GM18873 (cell line): Measurements from ENCODE around the gene SYNDIG1L.
"Not testable (repeated sequence)": the region's sequence is repeated elsewhere in the genome, so short reads cannot be mapped to it uniquely, and the experiment has no call there.

Experiments used
- ATAC-seq: cut with Tn5 transposase; IDR thresholded peaks from one replicate; pipeline ENCODE4 v1.9.1; 2021; ENCODE audit warnings: mild to moderate bottlenecking, moderate library complexity, moderate number of reproducible peaks; ENCODE audit not compliant: unreplicated experiment, low FRiP score

SYNDIG1L gene

GRCh38 chr14:74426202-74426582 is at the start of gene SYNDIG1L:
Gene SYNDIG1L (minus strand): TSS chr14:74426210. CDS start chr14:74409744, 16,466 bp downstream.
- ATAC-seq, result no peak

DNA sequence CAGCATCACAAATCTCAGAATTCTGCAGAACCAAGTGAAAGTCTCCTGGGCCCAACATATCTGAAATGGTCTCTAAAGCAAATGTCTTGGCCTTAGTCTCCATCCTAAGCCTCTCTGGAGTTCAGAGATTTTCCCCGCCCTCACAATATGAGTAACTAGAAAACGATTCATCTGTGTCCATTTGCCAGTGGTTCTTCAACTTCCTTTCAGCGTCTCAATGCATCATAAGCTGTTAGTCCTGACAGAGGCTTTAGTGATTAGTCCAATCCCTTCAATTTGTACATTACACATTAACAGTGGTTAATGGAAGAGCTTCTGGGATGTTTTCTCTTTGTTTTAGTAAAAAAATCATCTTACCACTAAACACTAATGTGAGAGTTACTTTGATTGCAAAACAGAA is 49.7 kb upstream of the SYNDIG1L start:
- ATAC-seq, result no peak

DNA sequence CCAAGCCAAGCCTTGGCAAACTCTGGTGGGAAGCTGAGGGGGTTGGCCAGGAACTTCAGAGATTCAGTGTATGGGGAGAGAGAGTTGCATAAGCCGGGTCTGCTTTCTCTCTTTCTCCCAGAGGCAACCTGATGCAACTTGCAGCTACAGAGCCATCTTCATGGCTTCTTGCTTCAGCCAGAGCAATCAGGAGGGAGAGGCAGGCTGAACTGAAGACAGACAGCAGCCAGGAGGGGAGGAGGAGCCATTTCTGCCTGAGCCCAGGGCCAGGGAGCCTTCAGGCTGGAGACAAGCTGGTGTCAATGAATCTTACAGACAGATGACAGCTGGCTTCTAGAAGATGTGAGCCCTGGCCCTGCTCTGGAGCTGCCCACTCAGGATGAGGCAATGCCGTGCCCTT is 48.4 kb upstream of the SYNDIG1L start:
- no peak for ATAC-seq

- ATAC-seq, result no peak
Measured at GRCh38 chr14:74472601-74473000, 46.6 kb upstream of the SYNDIG1L start.

- no peak for ATAC-seq
Measured at GRCh38 chr14:74469548-74470518, 43.8 kb upstream of the SYNDIG1L start.

DNA sequence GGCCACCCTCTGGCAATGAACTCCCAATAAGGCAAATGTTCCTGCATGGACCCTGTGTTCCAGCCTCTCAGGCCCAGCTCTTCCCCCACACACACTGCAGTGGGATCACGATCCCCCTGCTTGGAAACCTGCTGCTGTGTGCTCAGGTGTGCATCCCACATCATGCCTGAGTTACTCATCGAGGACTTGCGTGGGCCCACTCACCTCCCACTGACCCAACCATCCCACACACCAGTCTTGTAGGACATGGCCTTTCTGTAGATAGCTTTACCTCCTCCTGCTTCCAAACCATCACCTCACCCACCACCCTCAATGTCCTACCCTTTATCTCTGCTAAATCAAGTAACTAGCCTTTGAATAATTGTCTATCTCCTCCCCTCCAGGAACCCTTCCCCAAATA is 42.5 kb upstream of the SYNDIG1L start:
- ATAC-seq, result no peak

DNA sequence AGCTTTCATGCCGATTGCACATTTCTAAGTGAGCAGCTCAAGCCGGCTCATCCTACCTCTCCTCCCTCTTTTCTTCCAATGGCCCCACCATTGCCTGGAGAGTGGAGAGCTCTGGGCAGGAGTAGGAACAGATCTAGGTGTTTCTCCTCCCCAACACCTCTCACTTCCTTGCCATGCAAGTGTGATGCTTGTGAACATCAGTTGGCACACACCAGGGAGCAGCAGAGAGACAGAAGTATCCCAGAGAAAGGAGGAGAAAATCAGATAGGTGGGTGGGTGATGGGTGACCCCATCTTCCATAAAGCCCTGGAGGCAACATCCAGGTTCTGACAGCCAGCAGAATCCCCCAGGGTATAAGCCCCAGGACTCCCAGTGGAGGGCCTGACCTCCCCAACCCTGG is 39.3 kb upstream of the SYNDIG1L start:
- ATAC-seq, result no peak

- ATAC-seq, result no peak
Measured at GRCh38 chr14:74464785-74465184, 38.8 kb upstream of the SYNDIG1L start.

GRCh38 chr14:74463697-74464096 is 37.7 kb upstream of the SYNDIG1L start:
- ATAC-seq, result no peak

DNA sequence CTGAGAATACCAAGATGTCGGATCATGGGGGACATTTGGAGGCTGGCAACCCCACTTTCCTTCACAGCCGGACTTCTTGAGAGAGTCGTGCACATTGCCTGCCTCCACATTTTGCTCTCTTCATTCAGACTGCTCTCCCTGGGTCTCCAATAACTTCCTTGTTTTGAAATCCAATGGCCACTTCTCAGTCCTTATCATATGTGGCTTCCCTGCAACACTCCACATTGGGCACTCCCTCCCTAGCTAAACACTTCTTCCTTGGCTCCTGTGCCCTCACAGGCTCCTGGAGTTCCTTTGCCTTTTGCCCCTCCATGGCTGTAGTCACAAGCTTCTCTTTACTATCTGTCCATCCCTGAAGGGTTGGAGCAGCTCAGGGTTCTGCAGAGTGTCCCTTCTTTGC is 37.0 kb upstream of the SYNDIG1L start:
- no peak for ATAC-seq

- ATAC-seq, result no peak
Measured at GRCh38 chr14:74459976-74460375, 34.0 kb upstream of the SYNDIG1L start.

DNA sequence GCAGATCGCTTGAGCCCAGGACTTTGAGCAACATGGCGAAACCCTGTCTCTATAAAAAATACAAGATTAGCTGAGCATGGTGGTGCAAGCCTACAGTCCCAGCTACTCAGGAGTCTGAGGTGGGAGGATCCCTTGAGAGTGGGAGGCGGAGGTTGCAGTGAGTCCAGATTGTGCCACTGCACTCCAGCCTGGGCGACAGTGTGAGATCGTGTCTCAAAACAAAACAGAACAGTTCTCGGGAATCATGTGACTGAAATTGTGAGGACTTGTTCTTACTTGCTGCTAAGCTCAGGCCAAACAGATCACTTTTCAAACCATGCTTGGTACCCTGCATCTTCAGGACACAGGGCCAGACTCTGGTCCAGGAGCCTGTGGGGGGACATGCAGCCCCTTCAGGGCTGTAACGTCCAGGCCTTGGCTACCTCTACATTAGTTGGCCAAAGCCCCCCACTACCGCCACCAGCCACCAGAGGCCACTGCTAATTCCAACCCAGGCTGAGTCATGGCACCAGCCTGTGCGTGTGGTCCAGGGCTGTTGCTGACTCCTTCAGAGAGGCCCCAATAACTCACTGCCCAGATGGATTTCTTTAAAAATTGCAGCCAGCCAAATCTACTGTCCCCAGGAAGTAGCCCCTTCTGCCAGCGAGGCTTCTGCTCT is 33.4 kb upstream of the SYNDIG1L start:
- no peak for ATAC-seq

DNA sequence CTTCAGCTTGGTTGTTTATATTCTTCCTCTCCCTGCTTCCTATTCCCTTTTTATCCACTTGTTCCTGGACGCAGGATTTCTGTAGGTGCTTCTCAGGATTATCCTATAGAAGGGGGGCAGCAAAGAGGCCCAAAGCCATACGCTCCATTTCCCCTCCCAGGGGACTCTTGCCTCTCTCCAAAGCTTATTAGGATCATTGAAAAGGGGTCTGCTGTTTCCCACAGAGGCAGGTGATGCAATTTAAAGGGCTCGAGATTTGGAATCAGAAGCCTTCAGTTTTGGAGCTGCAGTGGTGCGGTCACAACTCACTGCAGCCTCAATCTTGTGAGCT is 31.5 kb upstream of the SYNDIG1L start:
- ATAC-seq, result no peak

DNA sequence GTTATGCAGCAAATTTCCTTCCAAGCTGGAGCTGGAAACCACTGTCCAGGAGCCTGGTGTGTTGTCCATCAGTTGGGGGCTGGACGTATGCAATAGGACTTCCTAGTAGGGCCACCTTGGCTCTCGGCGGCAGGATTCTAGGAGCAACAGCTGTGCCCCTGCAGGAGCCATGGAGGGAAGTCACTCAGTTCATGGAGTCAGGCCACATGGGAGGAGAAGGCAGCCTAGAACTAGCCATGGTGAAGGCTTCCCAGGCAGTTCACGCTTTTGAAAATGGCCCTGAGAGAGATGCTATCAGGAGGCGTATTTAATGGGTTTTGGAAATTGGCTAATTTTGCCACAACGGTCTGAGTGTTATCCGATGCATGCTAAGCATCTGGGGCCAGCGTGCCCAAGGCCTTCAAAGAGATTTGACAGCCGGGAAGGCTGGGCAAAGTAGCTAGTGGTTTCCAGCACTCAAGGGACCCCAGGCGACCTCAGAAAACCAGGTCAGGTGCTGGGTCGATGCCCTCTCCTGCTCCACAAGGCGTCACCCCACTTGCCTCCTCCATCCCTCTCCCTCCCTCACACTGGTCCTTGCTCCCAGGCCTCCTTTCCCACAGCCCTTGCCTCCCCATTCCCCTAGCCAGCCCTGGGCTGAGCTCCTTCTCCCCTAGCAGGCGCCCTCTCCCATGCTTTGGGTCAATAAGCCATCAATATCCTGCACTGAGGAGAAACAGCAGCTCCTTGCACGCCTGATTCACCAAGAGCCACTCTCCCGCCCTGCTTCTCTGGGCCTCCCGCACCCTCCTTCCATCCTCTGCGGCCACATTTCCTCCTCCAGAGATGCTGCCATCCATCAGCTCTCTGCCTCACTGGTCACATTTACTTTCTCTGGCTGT is 30.9 kb upstream of the SYNDIG1L start:
- no peak for ATAC-seq

- ATAC-seq, result not testable (repeated sequence)
Measured at GRCh38 chr14:74454397-74454796, 28.4 kb upstream of the SYNDIG1L start.

DNA sequence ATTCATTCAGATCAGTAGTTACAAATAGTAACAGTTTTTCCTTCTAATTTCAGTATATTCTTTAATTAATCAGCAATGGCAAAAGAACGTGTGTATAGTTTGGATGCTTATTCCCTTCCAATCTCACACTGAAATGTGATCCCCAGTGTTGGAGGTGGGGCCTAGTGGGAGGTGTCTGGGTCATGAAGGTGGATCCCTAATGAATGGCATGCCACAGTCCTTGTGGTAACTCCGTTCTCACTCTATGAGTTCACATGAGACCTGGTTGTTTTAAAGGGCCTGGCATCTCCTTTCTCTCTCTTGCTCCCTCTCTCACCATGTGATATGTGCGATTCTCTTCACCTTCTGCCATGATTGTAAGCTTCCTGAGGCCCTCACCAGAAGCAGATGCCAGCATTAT is 18.9 kb upstream of the SYNDIG1L start:
- no peak for ATAC-seq

- no peak for ATAC-seq
Measured at GRCh38 chr14:74442757-74443156, 16.7 kb upstream of the SYNDIG1L start.

DNA sequence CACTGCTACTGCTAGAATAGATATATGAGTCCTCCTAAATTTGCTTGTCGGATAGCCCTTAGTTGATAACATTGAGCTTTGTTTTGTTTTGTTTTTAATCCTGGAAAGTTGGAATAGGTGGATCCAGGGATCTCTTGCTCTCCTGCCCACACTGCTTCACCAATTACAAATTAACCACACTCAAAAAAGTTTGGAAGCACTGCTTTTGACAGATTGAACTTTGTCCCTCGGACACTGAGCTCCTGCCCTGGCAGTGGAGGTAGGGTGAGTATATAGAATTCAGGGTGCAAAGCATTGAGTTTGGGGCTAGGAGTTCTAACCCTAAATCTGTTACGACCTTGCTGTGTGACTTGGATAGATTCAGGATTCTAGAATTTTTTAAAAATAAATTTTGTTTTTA is 15.1 kb upstream of the SYNDIG1L start:
- ATAC-seq, result no peak

- ATAC-seq, result no peak
Measured at GRCh38 chr14:74438351-74438915, 12.4 kb upstream of the SYNDIG1L start.

DNA sequence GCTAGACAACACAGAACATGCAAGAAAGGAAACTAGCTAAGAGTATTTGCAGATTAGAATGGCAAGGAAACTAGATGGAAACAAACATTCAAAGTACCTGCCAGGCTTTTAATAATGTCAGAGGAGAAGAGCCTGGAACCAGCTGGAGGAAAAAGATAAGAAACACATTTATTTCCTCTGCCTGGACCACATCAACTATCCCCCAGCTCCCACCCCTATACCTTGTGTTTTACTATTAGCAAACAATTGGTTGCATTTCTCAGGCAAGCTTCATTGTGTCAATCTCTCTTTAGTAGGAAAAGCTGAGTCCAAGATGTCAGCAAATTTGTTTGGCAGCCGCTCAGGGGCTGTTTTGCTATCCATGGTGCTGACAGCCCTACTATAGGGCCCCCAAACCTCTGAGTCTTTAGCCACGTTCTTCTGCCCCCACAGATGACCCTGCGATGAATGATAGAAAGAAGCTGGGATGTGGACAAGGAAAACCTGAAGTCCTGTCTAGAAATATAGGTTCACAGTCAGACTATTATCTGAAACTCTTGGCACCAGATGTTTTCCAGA is 11.6 kb upstream of the SYNDIG1L start:
- no peak for ATAC-seq
